ENCODE measurements around the gene IQCH.

The IQCH gene

GRCh38 chr15:67366904-67367303 is 112.3 kb downstream of the IQCH start:
- no peak for TF ChIP-seq CTCF (conservative IDR thresholded peaks at IDR 0.05; ENCODE audit: low read length)
- H3K4me3 ChIP-seq (ENCODE audit: low read length): no peak overlapping the region
- DNase-seq (ENCODE audit: low read depth): no peak

GRCh38 chr15:67369359-67369998 is 114.9 kb downstream of the IQCH start:
- TF ChIP-seq CTCF (conservative IDR thresholded peaks at IDR 0.05; ENCODE audit: low read length): no peak
- no peak for DNase-seq (ENCODE audit: low read depth)
- no peak overlapping the region for H3K4me3 ChIP-seq (ENCODE audit: low read length)

- no peak overlapping the region for H3K4me3 ChIP-seq (ENCODE audit: low read length)
- DNase-seq (ENCODE audit: low read depth): no peak
- no peak for TF ChIP-seq CTCF (conservative IDR thresholded peaks at IDR 0.05; ENCODE audit: low read length)
These were observed 115.8 kb downstream of the IQCH start for GRCh38 chr15:67370206-67370954.

- no peak for TF ChIP-seq CTCF (conservative IDR thresholded peaks at IDR 0.05; ENCODE audit: low read length)
- H3K4me3 ChIP-seq (ENCODE audit: low read length): no peak overlapping the region
- no peak for DNase-seq (ENCODE audit: low read depth)
These were observed 118.0 kb downstream of the IQCH start for GRCh38 chr15:67372543-67372942.

- TF ChIP-seq CTCF (conservative IDR thresholded peaks at IDR 0.05; ENCODE audit: low read length): no peak
- DNase-seq (ENCODE audit: low read depth): no peak
- H3K4me3 ChIP-seq (ENCODE audit: low read length): no peak overlapping the region
These were observed 118.5 kb downstream of the IQCH start for GRCh38 chr15:67372986-67373675.

GRCh38 chr15:67373971-67374370 is 119.4 kb downstream of the IQCH start:
- DNase-seq (ENCODE audit: low read depth): no peak
- no peak overlapping the region for H3K4me3 ChIP-seq (ENCODE audit: low read length)
- TF ChIP-seq CTCF (conservative IDR thresholded peaks at IDR 0.05; ENCODE audit: low read length): no peak

All from AG10803 (cell line).